SJCRH30 (cell line): ENCODE results near the gene RAB17. TPM values are rescaled to one million over a fixed set of nuclear protein-coding genes. Genes with fewer than 3 reads are reported as not detected.

Experiments
- DNase-seq, 2 experiments: peaks; one replicate each; pipeline ENCODE4 v3.0.0-alpha.2; 2015 to 2020
- H3K27ac ChIP-seq: fragments of 250-450 bp; sonication (Bioruptor Pico); 2 replicates; pipeline ENCODE4 v1.5.1; 2020; ENCODE audit warnings: mild to moderate bottlenecking, moderate library complexity
- H3K27me3 ChIP-seq: fragments of 250-450 bp; sonication (Bioruptor Pico); 2 replicates; pipeline ENCODE4 v1.5.1; 2020; ENCODE audit warnings: mild to moderate bottlenecking, moderate library complexity
- H3K36me3 ChIP-seq: fragments of 250-450 bp; sonication (Bioruptor Pico); 2 replicates; pipeline ENCODE4 v1.5.1; 2020; ENCODE audit warnings: mild to moderate bottlenecking, moderate library complexity
- H3K4me1 ChIP-seq: fragments of 250-450 bp; sonication (Bioruptor Pico); 2 replicates; pipeline ENCODE4 v1.5.1; 2020; ENCODE audit warnings: mild to moderate bottlenecking, moderate library complexity
- H3K4me3 ChIP-seq: fragments of 250-450 bp; sonication (Bioruptor Pico); 2 replicates; pipeline ENCODE4 v1.5.1; 2020; ENCODE audit warnings: mild to moderate bottlenecking, moderate library complexity
- H3K9me3 ChIP-seq: fragments of 250-450 bp; sonication (Bioruptor Pico); replicated peaks from 2 replicates; pipeline ENCODE4 v1.5.1; 2020; ENCODE audit warnings: mild to moderate bottlenecking, moderate library complexity
- total RNA-seq: library from RNA; depleted of rRNA; stranded (reverse); fragments of >200 nt; shearing (Covaris generic); gene quantifications from 2 replicates; pipeline ENCODE4 v1.2.3, GENCODE V29; 2014

Gene RAB17
- total RNA-seq, 1 experiment from 2014 or later, result 3.4 TPM

DNA sequence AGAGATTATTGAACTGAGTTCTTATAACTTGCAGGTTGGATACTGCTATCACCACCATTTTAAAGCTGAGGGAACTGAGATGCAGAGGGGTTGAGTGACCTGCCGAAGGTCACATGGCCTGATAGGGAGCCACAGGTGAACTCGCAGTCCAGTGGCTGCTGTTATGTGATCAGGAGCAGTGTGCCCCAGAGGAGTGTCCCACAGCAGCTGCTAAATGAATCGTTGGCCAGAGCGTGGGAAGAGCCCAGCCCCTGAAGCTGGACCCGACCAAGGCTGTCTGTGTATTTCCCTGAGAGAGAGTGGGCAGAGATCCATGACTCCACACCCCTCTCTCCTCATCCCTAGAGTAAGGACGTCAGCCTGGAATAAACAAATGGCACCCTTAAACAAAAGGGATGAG, 50.9 kb downstream of the RAB17 start:
- DNase-seq, result no peak
- Histone ChIP-seq H3K4me1 (peaks cover 2% of the 10 kb centered on the region; the same call in 1 of the 2 replicates), H3K9me3 (no peaks in the 10 kb centered on the region), H3K27ac (no peak overlapping the region), H3K4me3 (no peak overlapping the region), H3K27me3 (no peaks in the 10 kb centered on the region; the same call in 1 of the 2 replicates), H3K36me3 (no peaks in the 10 kb centered on the region)

DNA sequence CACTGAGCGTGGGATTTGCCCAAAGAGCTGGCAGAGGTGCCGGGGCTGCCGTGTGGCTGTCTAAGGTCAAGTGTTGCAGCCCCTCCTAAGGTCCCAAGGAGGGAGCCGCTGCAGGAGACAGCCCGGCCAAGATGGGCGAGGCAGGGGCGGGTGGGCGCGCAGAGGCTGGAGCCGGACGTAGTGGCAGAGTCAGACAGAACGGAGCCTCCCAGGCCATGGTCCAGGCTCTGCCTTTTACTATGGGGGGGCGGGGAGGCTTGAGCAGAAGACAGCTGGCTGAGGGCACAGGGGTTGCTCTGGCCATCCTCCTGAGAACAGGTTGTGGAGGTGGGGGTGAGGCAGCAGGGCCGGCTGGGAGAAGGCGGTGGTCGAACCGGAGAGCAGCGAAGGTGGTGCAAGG, 51.6 kb downstream of the RAB17 start:
- DNase-seq, result no peak
- no peaks in the 10 kb centered on the region; the same call in 1 of the 2 replicates for H3K27me3 ChIP-seq
- no peaks in the 10 kb centered on the region for H3K36me3 ChIP-seq
- no peak overlapping the region for H3K4me3 ChIP-seq
- peaks cover 2% of the 10 kb centered on the region; the same call in 1 of the 2 replicates for H3K4me1 ChIP-seq
- no peak overlapping the region for H3K27ac ChIP-seq
- H3K9me3 ChIP-seq, result no peaks in the 10 kb centered on the region

DNA sequence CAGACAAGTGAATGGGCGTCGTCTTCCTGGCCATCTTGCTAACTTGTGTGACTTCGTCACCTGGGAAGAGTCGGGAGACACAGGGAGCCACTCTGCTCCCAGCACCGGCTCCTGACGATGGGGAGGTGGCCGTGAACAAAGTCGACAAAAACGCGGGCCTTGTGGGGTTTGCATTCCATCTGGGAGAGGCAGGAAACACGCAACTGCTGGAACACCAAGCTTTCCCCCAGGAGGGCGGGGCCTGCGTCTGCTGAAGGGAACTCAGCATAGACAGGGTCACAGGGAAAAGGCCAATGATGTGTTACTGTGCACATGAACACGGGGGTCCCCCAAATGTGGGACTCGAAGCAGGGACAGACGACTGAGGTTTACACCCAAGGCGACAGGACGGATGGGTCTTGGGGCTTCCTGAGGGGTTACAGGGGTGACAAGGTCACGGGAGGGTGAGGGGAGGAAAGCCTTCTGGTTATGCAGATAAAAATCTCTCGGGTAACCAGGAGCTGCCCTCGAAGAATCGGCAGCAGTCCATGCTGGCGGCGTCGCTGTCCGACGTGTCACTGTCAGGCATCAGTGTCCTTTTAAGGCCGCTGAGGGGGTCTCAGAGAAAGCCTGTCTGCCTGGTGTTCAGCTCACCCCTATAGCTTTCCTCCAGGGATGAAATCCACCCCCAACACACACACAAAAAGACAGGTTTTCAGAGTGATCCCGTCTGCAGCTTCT, 52.4 kb downstream of the RAB17 start:
- no peak overlapping the region for H3K4me3 ChIP-seq
- H3K36me3 ChIP-seq, result no peaks in the 10 kb centered on the region
- peaks cover 2% of the 10 kb centered on the region; the same call in 1 of the 2 replicates for H3K4me1 ChIP-seq
- H3K27me3 ChIP-seq, result peaks cover 5% of the 10 kb centered on the region; the same call in 1 of the 2 replicates
- no peak for DNase-seq
- H3K27ac ChIP-seq, result no peak overlapping the region
- no peaks in the 10 kb centered on the region for H3K9me3 ChIP-seq

- Histone ChIP-seq H3K4me3 (no peak overlapping the region), H3K9me3 (no peaks in the 10 kb centered on the region), H3K36me3 (no peaks in the 10 kb centered on the region), H3K4me1 (peaks cover 2% of the 10 kb centered on the region; the same call in 1 of the 2 replicates), H3K27ac (no peak overlapping the region), H3K27me3 (peaks cover 8% of the 10 kb centered on the region; the same call in 1 of the 2 replicates)
- DNase-seq, result no peak
Observed at GRCh38 chr2:237536617-237537016, 53.9 kb downstream of the RAB17 start.

- no peak overlapping the region for H3K27ac ChIP-seq
- H3K27me3 ChIP-seq, result peaks cover 8% of the 10 kb centered on the region; the same call in 1 of the 2 replicates
- H3K4me3 ChIP-seq, result no peak overlapping the region
- H3K9me3 ChIP-seq, result no peaks in the 10 kb centered on the region
- DNase-seq, result no peak
- H3K36me3 ChIP-seq, result no peaks in the 10 kb centered on the region
- peaks cover 2% of the 10 kb centered on the region; the same call in 1 of the 2 replicates for H3K4me1 ChIP-seq
Observed at GRCh38 chr2:237536083-237536415, 54.5 kb downstream of the RAB17 start.

- no peaks in the 10 kb centered on the region for H3K9me3 ChIP-seq
- no peaks in the 10 kb centered on the region for H3K36me3 ChIP-seq
- H3K4me3 ChIP-seq, result no peak overlapping the region
- peaks cover 8% of the 10 kb centered on the region; the same call in 1 of the 2 replicates for H3K27me3 ChIP-seq
- no peak overlapping the region for H3K27ac ChIP-seq
- no peaks in the 10 kb centered on the region for H3K4me1 ChIP-seq
- DNase-seq, result no peak
Observed at GRCh38 chr2:237535385-237536082, 55.0 kb downstream of the RAB17 start.

DNA sequence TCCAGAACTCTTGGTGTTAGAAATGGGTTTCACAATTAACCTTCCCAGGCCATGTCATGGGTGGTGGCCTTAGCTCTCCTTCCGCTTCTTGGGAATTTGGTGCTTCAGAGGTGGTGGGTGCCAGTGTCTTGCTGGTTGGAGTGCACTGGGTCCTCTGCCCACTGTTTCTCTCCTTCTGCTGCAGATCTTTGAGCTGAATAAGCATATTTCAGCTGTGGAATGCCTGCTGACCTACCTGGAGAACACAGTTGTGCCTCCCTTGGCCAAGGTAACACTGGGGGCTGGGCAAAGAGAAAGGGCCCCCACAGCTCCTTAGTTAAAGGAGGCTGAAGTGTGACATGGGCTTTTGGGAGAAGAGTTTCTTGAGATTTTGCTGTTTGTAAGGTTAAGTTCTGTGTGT, 56.2 kb downstream of the RAB17 start:
- Histone ChIP-seq H3K36me3 (no peaks in the 10 kb centered on the region), H3K27me3 (peaks cover 8% of the 10 kb centered on the region; the same call in 1 of the 2 replicates), H3K4me3 (no peak overlapping the region), H3K4me1 (no peaks in the 10 kb centered on the region), H3K27ac (no peak overlapping the region), H3K9me3 (no peaks in the 10 kb centered on the region)
- DNase-seq, result no peak

- no peak overlapping the region for H3K27ac ChIP-seq
- H3K4me3 ChIP-seq, result no peak overlapping the region
- H3K9me3 ChIP-seq, result no peaks in the 10 kb centered on the region
- DNase-seq, result no peak
- H3K36me3 ChIP-seq, result no peaks in the 10 kb centered on the region
- 0 out of 2 replicates have a peak, but pooled peaks cover 8% of the 10 kb centered on the region for H3K27me3 ChIP-seq
- no peaks in the 10 kb centered on the region for H3K4me1 ChIP-seq
Observed at GRCh38 chr2:237533668-237534161, 56.8 kb downstream of the RAB17 start.

DNA sequence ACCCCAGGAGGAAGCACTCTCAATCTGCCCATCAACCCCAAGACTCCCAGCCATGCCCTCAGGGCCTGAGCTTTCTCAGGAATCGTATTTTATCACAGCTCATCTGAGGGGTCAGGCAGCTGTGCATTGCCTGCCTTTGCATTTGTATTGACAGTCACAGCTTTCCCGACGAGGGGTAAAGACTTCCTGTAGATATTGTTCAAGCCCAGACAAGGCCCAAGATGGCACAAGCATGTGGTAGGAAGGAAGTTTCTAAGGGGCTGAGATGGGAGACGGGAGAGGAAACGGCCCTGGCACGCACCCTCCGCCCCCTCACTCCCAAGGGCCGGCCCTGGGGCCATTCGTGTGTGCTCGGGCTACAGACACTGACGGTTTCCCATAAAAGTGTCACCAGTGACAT, 58.4 kb downstream of the RAB17 start:
- no peaks in the 10 kb centered on the region for H3K36me3 ChIP-seq
- H3K27ac ChIP-seq, result no peak overlapping the region
- H3K4me1 ChIP-seq, result no peaks in the 10 kb centered on the region
- no peak for DNase-seq
- H3K9me3 ChIP-seq, result no peaks in the 10 kb centered on the region
- no peak overlapping the region for H3K4me3 ChIP-seq
- H3K27me3 ChIP-seq, result 0 out of 2 replicates have a peak, but pooled peaks cover 8% of the 10 kb centered on the region

GRCh38 chr2:237530472-237531433, 59.8 kb downstream of the RAB17 start:
- Histone ChIP-seq H3K27me3 (0 out of 2 replicates have a peak, but pooled peaks cover 8% of the 10 kb centered on the region), H3K4me1 (no peaks in the 10 kb centered on the region), H3K36me3 (no peaks in the 10 kb centered on the region), H3K27ac (no peak overlapping the region), H3K9me3 (no peaks in the 10 kb centered on the region), H3K4me3 (no peak overlapping the region)
- DNase-seq, result no peak

DNA sequence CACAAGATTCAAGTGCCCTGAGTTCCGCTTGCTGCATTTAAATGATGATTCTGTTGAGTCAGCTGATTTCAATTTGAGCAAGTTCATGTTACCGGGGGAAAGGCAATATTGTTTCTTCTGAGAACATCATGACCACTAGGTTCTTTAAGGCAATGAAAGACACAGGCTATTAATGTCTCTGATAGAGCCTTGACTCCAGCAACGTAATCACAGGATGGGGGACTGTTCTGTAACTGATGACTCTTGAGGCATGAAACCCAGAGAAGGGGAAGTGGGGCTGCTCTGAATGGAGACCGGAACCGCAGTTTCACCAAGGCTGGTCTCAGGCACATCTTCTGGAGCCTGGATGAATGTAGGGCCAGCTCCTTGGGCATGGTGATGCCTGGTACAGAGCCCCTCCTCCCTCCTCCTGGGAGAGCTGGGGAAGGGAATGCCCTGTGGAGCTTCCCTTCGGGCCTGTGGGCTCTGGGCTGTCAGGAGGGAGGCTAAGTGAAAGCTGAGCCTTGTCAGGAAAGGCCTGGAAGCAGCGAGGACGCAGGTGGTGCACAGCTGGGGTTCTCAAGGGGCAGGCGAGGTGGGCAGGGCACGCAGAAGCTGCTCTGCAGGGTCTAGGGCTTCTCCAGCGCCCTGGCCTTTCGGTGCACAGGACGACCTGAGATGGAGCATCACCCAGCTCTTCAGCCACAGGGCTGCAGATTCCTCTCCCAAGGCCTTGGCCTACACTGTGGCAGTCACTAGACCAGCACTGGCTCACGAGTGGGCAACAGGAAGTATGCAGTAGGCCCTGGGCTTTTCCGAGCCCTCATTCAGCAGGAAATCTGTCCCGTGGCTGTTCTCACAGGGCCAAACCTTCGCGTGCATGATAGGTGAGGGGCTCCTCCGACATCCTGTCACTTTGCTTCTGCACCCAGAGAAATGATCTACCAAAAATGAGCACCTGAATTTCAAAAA, 60.8 kb downstream of the RAB17 start:
- Histone ChIP-seq H3K36me3 (no peaks in the 10 kb centered on the region), H3K9me3 (no peaks in the 10 kb centered on the region), H3K27ac (no peak overlapping the region), H3K27me3 (peaks cover 8% of the 10 kb centered on the region; the same call in 1 of the 2 replicates), H3K4me1 (no peaks in the 10 kb centered on the region), H3K4me3 (no peak overlapping the region)
- DNase-seq, result no peak

- no peak overlapping the region for H3K27ac ChIP-seq
- no peaks in the 10 kb centered on the region for H3K9me3 ChIP-seq
- H3K4me1 ChIP-seq, result no peaks in the 10 kb centered on the region
- H3K4me3 ChIP-seq, result no peak overlapping the region
- H3K27me3 ChIP-seq, result peaks cover 3% of the 10 kb centered on the region; the same call in 1 of the 2 replicates
- H3K36me3 ChIP-seq, result no peaks in the 10 kb centered on the region
- DNase-seq, result no peak
Observed at GRCh38 chr2:237527766-237528165, 62.8 kb downstream of the RAB17 start.

DNA sequence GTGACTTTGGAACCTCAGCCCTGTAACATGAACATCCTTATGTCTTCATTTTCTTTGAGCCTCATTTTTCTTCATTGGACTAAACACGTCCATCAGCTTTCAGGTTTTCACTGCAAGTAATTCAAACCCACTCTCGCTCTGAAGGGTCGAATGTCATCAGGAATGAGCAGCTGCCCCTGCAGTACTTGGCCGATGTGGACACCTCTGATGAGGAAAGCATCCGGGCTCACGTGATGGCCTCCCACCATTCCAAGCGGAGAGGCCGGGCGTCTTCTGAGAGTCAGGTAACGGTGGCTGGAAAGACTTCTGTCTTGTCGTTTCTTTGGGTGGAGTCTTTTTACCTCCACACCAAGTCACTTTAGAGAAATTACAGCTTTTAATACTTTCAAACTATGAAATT, 63.3 kb downstream of the RAB17 start:
- Histone ChIP-seq H3K9me3 (no peaks in the 10 kb centered on the region), H3K4me3 (no peak overlapping the region), H3K36me3 (no peaks in the 10 kb centered on the region), H3K27ac (no peak overlapping the region), H3K27me3 (peaks cover 2% of the 10 kb centered on the region; the same call in 1 of the 2 replicates), H3K4me1 (no peaks in the 10 kb centered on the region)
- DNase-seq, result no peak
